Right lobe of liver (tissue), 4 donors: ENCODE measurements around the gene LAMC2.

Source experiments
- POLR2A ChIP-seq: fragments of 450-650 bp; IDR thresholded peaks from one replicate; pipeline ENCODE4 v1.6.1; 2017; ENCODE audit warnings: antibody characterized with exemption, mild to moderate bottlenecking
- TF ChIP-seq, protein P1 (sequence below), 4 donors: fragments of 200-600 bp in 3 of 4; fragments of 450-650 bp in 1 of 4; IDR thresholded peaks; one replicate each; pipeline versions ENCODE4 v1.5.1 to v1.8.0; 2016 to 2022; ENCODE audit warnings: antibody characterized with exemption in 4 of 4, mild to moderate bottlenecking in 2 of 4
- donor health status: DM: no; HTN: no; CAD: no.
- donor health status: DM: no; HTN: no; CAD: no.
- donor health status: DM: no; HTN: yes; CAD: no.

DNA sequence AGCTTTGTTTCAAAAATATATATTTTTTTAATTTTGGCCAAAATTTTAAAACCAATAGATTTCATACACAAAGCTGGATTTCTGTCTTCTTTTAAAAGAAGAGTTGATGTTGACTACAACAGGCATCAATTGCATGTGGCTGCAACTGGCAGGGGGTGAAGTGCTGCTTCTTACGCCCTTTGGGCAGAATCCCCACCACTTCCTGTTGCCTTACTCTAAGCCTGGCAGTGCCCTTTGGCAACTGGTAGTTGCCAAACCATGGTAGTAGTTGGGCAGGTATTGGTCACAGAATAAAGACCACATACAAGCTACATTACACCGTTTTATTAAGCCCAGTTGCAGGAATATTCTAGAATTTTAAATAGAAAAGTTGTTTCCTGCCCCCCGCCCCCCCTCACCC, 17.0 kb downstream of the LAMC2 start:
- TF ChIP-seq, protein P1, sequence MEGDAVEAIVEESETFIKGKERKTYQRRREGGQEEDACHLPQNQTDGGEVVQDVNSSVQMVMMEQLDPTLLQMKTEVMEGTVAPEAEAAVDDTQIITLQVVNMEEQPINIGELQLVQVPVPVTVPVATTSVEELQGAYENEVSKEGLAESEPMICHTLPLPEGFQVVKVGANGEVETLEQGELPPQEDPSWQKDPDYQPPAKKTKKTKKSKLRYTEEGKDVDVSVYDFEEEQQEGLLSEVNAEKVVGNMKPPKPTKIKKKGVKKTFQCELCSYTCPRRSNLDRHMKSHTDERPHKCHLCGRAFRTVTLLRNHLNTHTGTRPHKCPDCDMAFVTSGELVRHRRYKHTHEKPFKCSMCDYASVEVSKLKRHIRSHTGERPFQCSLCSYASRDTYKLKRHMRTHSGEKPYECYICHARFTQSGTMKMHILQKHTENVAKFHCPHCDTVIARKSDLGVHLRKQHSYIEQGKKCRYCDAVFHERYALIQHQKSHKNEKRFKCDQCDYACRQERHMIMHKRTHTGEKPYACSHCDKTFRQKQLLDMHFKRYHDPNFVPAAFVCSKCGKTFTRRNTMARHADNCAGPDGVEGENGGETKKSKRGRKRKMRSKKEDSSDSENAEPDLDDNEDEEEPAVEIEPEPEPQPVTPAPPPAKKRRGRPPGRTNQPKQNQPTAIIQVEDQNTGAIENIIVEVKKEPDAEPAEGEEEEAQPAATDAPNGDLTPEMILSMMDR (IDR thresholded peaks at IDR 0.05), result no peak
- TF ChIP-seq POLR2A, result no peak
